ENCODE results near the gene SART3.
A peak's percentile ranks its signal among the peaks of the same experiment; 100 is the strongest.
"Not testable (repeated sequence)": the region's sequence is repeated elsewhere in the genome, so short reads cannot be mapped to it uniquely, and the experiment has no call there.

The SART3 gene

GRCh38 chr12:108560321-108560721, 652 bp downstream of the SART3 start:
- DNase-seq: no peak

GRCh38 chr12:108559748-108560147, 1.2 kb downstream of the SART3 start:
- no peak for DNase-seq

- no peak for DNase-seq
Measured at GRCh38 chr12:108559007-108559655, 1.8 kb downstream of the SART3 start.

GRCh38 chr12:108555383-108555782, 5.6 kb downstream of the SART3 start:
- DNase-seq: not testable (repeated sequence)

GRCh38 chr12:108553799-108554198, 7.2 kb downstream of the SART3 start:
- no peak for DNase-seq

GRCh38 chr12:108551535-108551934, 9.4 kb downstream of the SART3 start:
- DNase-seq: no peak

GRCh38 chr12:108548954-108549521, 11.9 kb downstream of the SART3 start:
- DNase-seq: no peak

GRCh38 chr12:108547686-108548085, 13.3 kb downstream of the SART3 start:
- DNase-seq: no peak

- DNase-seq: no peak
Measured at GRCh38 chr12:108543652-108544051, 17.3 kb downstream of the SART3 start.

GRCh38 chr12:108542320-108542719, 18.7 kb downstream of the SART3 start:
- no peak for DNase-seq

- DNase-seq: no peak
Measured at GRCh38 chr12:108538616-108539195, 22.3 kb downstream of the SART3 start.

- DNase-seq: no peak
Measured at GRCh38 chr12:108538146-108538545, 22.8 kb downstream of the SART3 start.

GRCh38 chr12:108531929-108532848, 28.8 kb downstream of the SART3 start:
- DNase-seq: peak; percentile 11

GRCh38 chr12:108530161-108530560, 30.8 kb downstream of the SART3 start:
- no peak for DNase-seq

- DNase-seq: no peak
Measured at GRCh38 chr12:108527166-108527496, 33.8 kb downstream of the SART3 start.

GRCh38 chr12:108526482-108527165, 34.3 kb downstream of the SART3 start:
- DNase-seq: no peak

- no peak for DNase-seq
Measured at GRCh38 chr12:108525681-108526080, 35.3 kb downstream of the SART3 start.

- DNase-seq: no peak
Measured at GRCh38 chr12:108523365-108523764, 37.6 kb downstream of the SART3 start.

- DNase-seq: no peak
Measured at GRCh38 chr12:108519558-108519957, 41.4 kb downstream of the SART3 start.

GRCh38 chr12:108518716-108519496, 42.1 kb downstream of the SART3 start:
- DNase-seq: no peak

GRCh38 chr12:108518101-108518715, 42.8 kb downstream of the SART3 start:
- DNase-seq: no peak
